ENCODE results near the gene TMEM37.

TMEM37 gene

DNA sequence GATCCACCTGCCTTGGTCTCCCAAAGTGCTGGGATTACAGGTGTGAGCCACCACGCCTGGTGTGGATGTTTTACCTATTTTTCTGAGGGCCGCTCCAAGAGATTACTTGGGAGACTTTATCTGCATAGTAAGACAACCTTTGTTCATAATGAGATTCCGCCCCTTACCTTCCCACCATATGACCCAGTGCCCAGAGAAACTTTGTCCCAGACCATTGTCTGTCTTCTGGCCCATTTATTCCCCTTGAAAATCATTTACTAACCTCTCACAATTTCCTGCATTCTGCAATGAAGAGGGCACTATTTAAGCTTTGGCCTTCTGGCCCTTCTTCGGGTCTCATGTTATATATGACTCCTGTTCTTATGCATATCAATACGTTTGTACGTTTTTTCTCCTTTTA, 13.7 kb upstream of the TMEM37 start:
- no peak for DNase-seq (ENCODE audit: low read depth, low spot score)

DNA sequence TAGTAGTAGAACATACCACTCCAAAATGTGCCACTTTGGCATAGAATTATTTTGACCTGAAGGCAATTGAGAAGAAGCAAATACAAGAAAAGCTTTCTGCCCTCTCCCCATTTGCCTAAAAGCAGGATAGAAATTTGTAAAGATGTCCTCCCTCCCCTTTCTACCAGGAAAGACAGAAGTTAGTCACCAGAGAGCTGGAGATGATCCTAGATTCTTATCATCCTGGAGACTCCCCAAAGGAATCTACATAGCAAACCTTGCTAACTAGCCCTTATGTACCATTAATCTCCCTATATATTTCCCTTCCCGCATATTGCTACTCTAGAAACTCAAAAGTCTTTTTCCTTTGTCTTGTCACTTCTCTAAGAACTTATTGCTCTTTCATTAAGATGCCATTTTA, 12.6 kb upstream of the TMEM37 start:
- no peak for DNase-seq (ENCODE audit: low read depth, low spot score)

DNA sequence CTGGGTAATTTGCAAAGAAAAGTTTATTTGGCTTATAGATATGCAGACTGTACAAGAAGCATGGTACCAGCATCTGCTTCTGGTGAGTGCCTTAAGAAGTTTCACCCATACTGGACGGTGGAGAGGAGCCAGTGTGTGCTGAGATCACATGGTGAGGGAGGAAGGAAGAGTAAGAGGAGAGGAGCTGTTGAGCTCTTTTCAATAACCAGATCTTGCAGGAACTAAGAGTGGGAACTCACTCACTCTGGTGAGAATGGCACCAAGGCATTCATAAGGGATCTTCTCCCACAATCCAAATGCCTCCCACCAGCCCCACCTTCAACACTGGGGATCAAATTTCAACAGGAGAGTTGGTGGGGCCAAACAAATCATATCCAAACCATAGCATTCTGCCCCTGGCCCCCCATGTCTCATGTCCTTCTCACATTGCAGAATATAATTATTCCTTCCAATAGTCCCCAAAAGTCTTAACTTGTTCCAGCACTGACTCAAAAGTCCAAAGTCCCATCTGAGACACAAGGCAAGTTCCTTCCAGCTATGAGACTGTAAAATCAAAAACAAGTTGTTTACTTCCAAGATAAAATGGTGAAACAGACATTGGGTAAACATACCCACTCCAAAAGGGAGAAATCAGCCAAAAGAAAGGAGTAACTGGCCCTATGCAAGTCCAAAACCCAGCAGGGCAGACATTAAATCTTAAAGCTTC, 11.7 kb upstream of the TMEM37 start:
- no peak for DNase-seq (ENCODE audit: low read depth, low spot score)

DNA sequence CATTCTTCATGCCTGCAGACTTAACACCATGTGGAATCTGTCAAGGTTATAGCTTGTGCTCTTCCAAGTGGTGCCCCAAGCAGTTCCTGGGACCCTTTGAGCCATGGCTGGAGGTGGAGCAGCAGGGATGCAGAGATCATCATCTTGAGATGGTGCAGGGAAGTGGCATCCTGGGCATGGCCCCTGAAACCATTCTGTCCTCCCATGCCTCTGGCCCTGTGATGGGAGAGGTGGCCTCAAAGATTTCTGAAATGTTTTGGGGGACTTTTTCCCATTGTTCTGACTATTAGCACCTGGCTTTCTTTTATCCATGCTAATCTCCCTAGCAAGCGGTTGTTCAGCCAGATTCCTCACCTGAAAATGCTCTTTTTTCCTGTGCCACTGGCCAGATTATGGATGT, 10.3 kb upstream of the TMEM37 start:
- no peak for DNase-seq (ENCODE audit: low read depth, low spot score)

DNA sequence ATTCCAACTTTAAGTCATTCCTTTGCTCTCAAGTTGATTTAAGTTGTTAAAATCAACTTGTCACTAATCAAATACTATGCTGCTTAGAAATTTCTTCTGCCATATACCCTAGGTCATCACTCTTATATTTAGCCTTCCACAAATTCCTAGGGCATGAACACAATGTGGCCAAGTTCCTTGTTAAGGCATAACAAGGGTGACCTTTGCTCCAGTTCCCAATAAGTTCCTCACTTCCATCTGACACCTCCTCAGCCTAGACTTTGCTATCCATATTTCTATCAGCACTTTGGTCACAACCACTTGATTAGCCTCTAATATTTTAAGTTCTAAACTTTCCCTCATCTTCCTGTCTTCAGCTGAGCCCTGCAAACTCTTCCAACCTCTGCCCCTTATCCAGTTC, 9.9 kb upstream of the TMEM37 start:
- DNase-seq (ENCODE audit: low read depth, low spot score), result no peak

DNA sequence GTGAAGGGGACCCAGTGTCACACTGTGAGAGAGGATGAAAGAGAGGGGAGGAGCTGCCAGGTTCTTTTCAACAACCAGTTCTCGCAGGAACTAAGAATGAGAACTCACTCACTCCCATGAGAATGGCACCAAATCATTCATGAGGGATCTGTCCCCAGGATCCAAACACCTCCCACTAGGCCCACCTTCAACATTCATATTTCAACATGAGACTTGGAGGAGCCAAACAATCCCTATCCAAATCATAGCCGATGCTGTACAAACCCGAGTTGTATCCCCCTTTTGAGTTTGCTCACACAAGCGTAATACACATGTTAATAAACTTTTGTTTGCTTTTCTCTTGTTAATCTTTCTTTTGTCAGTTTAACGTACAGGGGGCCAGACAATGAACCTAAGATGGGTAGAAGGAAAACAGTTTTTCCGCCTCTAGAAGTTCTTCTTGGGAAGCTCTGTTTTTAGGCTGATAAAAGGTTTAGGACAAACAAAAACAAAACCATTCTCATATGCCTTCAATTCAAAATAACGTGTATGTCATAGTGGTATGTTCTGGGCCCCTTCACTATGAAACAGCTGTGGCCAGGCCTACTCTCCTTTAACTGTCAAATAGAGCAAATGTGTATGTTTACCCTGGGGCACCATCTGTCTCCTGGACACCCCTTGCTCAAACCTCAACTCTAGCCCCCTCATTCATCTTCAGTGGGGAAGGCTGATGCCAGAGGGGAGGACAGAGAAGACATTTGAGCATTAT, 9.1 kb upstream of the TMEM37 start:
- DNase-seq (ENCODE audit: low read depth, low spot score), result no peak

DNA sequence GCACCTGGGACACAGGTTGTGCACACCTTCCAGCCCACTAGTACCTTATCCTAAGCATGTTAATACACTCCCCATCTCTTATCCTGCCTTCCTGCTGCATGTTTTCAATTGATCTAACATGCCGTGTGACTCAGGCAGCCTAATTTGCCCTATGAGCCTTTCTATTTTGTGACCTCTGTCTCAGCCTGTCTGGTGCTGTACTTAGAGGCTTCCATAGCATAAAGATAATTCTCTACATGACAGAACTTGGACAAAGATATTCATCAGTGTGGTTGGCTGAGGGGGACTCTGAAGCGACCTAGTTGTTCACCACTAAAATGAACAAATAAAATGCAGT, 8.6 kb upstream of the TMEM37 start:
- no peak for DNase-seq (ENCODE audit: low read depth, low spot score)

DNA sequence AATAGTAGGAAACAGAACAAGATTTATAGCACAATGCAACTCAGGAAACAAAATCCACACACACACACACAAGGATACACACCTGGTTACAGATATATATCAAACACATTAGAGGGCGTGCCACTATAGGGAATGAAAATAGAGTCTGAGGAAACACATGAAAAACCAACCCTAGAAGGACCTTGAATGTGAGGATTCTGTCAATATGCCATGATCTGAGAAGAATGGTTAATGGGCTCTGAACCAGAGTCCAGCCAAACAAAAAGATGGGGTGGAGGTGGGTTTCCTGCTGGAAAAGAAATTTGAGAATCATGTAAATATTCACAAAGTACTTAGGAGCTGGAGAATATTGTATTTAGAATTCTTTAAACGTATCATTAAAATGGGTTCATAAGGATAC, 7.8 kb upstream of the TMEM37 start:
- DNase-seq (ENCODE audit: low read depth, low spot score), result no peak

DNA sequence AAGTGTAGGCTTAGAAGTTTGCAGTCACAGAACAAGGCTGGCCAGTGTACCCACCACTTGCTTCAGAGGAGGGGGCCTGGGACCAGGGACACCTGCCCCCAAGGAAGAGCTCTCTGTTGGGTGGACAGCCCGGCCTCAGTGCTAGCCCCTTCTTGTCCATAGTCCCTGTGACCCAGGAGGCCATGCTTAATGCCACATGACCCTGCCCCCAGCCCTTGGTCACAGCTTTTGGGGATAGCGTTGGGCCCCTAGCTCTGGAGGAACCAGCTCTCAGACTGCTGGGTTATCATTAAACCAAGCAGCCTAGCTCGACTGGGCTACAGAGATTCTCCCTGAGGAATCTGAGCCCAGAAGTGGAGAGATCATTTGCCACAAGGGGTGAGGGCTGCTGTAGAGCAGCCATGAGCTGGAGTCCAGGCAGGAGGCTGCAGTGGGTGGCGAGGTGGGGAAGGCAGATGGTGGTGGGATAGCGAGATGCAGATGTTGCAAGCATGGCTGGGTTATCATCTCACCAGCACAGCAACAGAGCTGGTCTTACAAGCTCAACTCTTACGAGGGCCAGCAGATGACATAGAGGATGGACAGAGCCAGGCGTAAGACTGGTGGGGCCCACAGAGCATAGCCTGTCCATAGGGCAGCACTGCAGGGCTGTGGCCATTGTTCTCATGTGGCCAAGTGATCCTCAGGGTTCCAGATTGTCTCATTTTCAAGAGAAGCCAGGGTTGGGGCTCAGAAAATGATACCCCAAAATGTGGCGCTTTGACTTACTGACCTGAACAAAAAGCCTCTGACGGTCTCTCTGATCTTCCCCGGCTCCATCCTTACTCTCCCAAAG, 7.2 kb upstream of the TMEM37 start:
- no peak for DNase-seq (ENCODE audit: low read depth, low spot score)

DNA sequence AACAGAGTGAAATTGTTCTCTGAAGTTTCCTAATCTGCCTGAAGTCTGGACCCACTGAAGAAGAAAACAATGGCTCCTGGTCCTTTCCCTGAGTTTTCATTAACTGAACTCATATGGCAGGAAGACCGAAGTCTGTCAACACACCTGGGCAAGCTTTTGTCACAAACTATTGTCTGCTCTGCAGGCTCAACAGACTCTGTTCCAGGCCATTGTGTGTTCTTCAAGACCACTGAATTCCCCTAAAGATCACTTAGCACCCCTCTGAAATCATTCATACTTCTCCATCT, 6.6 kb upstream of the TMEM37 start:
- DNase-seq (ENCODE audit: low read depth, low spot score), result no peak

DNA sequence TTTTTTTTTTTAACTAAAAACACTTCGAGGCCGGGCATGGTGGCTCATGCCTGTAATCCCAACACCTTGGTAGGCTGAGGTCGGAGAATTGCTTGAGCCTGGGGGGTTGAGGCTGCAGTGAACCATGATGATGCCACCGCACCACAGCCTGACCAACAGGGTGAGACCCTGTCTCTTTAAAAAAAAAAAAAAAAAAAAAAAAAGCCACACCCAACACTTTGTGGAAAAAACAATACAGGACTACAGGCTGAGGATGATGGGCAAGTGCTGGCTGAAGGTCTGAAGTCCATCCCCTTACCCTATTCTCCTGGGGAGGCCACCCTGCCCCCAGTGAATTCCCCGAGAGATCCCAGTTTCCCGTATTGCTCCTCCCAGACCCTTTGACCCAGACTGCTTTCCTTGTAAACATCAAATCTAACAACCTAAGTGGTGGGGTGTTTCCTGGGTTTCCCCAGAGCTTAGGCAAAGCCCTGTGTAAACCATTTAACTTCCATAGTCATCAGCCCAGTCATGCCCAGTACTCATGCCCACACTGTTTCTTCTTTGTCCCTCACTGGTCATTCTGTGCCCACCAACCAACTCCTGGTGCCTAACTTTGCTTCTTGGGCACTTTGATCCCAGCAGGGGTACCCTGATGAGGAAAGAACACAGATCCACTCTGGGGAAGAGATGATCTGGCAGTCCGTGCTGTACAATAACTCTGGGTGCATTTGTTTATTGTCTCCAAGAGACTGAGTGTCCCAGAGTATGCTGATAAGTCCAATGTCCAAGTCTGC, 5.8 kb upstream of the TMEM37 start:
- no peak for DNase-seq (ENCODE audit: low read depth, low spot score)

DNA sequence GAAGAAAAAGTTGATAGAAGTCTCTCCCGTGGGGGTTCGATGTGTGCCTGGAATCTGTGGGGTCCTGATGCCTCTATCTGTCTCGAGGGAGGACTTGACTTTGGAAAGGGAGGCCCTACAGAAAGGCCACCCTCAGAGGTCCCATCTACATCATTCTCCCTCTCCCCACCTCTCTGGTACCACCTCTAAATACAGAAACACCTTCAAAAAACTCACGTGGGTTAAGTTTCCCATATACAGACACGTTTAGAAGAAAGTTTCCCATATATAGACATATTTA, 5.3 kb upstream of the TMEM37 start:
- no peak for DNase-seq (ENCODE audit: low read depth, low spot score)

DNA sequence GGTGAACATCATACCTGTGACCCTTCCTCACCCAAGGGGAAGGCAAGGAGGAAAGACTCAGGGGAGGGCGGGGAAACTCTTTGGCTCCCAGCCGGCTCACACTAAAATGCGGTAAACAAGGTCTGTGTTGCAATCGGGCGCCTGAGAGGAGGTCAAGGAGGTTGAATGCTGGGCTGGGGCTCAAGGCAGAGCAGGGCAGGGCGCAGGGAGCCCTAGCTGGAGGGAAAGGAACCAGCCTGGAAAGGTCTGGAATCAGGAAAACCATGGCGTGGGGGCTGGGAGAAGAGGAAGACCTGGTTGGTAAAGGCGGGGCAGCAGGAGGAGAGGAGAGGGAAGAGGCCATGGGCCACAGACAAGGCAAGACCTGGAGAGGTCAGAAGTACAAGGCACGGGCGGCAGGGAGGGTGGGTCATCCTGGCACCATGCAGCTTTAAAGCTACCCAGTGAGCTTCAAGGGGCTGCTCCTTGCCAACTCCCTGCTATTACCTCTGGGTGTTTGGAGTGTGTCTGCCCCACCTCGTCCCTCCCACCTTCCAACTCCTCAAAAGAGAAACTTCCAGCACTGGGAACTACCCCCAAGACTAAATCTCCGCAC, 4.8 kb upstream of the TMEM37 start:
- DNase-seq (ENCODE audit: low read depth, low spot score), result no peak

DNA sequence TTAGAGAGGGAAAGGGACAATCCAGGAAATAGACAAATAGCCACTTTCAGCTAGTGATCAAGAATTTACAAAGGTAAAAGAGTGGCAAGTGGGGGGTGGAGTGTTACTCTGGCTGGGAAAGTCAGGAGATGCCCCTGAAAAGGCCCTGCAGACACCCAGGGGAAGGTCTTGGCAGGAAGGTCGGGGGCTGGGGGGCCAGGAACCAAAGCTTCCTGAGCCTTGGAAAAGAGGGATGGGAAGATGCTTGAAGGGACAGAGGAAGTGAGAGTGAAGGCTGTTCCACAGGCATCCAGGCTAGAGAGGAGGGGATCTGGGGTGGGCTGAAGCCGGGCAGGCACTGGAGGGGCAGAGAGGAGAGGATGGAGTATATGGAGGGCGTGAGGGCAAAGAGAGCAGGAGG, 3.9 kb upstream of the TMEM37 start:
- no peak for DNase-seq (ENCODE audit: low read depth, low spot score)

DNA sequence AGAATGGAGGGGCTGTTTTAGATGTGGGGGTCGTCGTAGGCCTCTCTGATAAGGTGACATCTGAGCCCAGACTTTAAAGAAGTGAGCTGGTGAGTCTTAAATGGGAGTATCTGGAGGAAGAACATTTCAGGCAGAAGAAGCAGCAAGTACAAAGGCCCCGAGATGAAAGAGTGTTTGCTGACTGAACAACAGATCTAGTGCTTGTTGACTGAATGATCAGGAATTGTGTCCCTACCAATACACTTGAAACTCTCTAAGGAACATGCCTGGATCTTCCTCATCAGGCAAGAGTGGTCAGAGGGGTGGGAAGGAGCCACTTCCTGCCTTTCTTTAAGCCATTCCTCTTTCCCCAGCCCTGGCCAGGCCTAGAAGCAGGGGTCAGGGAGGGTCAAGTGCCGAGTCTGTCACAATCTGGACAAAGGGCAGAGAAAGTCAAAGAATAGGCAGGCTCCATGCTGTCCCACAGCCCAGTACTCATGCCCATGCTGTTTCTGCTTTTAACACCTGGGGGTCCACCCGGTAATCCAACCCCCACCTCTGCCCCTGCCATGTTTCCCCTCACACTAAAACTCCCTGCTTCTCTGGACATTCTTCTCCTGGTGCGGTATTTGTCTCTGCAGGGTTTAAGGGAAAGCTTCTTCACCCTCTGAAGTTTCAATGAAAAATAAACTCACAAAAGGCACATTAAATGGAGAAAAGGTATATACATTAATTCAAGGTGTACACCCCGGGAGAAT, 3.0 kb upstream of the TMEM37 start:
- DNase-seq (ENCODE audit: low read depth, low spot score), result no peak

DNA sequence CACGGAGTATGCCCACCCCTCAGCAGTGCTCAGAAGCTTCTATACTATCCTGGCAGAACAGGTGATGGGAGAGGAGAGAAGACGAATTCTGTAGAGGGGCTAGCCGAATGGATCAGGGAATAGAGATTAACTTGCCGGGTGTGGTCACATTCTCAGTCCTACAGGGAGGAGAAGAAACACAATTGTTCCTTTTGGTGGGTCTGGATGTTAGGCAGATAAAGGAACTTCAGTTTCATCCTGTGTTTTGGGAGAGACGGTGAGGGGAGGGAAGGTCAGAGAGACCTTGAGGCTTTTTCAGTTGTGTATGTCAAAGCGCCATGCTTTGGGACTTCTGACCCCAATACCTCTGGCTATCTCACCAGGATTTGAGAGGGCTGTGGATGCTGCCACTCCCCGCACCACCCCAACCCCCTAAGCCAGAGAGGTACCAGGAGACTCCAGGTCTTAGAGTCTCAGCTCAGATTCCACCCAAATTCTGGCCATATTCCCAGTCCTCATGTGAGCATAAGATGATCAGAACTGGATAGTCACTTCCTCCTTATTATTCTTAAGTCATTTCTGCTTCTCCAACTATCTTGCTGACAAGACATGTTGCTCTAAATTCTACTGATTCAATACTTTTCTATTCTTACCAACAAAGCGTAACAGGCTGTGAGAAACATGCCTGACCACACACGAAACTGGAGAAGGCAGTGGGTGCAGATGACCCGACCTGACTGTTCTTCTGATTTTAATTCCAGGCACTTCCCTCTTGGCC, 2.3 kb upstream of the TMEM37 start:
- DNase-seq (ENCODE audit: low read depth, low spot score), result no peak

DNA sequence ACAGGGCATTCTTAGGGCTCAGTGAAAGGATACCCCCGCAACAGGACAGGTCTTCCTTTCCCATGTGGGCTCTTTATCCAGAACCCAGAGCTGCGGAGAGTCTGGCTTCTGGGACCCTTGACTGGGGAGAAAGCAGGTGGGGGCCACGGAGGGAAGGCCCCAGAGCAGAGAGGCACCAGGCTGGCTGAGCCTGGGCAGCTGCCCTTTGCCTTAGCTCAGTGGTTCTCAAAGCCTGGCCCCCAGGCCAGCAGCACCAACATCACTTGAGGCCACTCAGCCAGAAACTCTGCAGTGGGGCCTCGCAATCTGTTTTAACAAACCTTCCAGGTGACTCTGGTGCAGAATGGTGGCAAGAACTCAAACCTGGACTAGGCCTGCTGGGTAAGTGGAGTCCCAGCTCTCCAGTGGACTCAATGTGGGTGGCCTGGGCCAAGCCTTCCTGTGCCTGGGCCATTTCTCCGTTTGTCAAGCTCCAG, 1.6 kb upstream of the TMEM37 start:
- no peak for DNase-seq (ENCODE audit: low read depth, low spot score)

DNA sequence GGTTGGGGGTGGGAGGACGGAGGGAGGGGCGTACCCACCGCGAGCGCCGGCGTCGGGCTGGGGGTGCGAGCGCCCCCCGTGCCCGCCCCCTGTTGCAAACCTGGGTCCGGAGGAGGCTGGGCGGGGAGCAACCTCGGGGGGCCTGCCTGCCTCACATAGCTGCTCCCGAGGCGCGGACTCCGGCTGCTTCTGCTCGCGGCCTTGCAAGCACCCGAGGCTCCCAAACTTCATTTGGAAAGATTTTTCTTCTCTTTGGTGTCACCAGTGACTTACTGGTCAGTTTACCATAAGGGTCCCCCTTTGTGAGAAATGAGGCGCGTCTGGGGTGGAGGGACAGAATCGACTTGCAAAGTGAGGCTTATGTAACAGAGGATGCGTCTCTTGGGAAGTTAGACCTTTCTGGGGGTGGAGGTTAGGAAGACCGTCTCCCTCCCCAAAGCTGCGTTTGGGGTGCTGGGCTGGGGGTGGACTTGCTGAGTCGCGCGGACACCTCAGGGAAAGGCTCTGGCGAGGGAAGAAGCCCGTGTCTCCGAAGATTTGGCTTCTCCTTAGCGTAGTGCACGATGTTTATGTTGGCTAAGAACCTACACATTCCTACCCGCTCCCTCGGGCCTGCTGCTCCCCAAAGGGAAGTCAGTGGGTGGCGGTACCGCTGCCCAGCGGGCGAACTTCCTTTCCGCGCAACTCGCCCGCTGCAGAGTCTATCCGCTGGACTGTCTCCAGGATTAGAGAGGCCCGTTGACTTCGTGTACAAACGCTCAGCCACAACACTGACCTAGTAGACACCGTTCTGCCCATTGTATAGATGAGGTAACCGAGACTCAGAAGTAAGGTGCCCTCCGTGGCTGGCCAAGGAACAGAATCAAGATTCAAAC, 559 bp downstream of the TMEM37 start:
- no peak for DNase-seq (ENCODE audit: low read depth, low spot score)

DNA sequence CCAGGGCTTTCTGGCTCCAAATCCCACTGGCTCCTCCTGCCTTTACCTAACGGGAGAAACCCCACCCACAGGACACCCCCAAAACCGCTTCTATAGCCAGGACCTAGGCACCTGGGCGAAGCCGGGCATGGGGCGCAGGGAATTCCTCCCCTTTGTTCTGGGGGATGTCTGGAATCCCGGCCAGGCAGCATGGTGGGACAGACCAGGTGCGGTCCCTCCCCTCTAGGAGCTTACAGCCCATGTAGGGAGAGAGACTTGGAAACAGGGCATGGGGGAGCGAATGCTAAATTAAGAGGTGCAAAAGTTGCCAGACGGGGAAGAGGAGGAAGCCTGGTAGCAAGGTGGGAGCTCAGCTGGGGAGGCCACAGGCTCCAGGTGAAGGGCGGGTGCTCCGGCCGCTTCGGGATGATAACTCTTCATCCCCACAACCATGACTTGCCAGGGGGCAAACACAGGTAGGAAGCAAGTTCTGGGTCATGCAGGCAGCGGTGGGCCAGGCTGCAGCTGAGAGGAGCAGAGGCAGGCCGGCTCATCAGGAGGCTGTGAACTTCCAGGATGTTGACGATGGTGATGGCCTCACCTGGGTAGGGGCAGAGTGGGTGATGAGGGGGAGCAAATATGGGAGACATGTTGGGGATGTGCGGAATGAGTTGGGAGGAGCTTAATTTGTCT, 1.3 kb downstream of the TMEM37 start:
- no peak for DNase-seq (ENCODE audit: low read depth, low spot score)

Measured in iPS DF 19.7 (cell line).